ENCODE measurements around the gene PPP6R2. TPM values are rescaled to one million over a fixed set of nuclear protein-coding genes. Genes with fewer than 3 reads are reported as not detected.

Gene PPP6R2
- total RNA-seq, 1 donor from 2014 or later = 45.2 TPM

GRCh38 chr22:50436841-50437341 is 93.8 kb downstream of the PPP6R2 start:
- Histone ChIP-seq H3K4me3 (ENCODE audit: low read depth, low read length) (no peak overlapping the region), H3K27me3 (ENCODE audit: control insufficient read depth, insufficient read depth, low read length) (no peaks in the 10 kb centered on the region), H3K36me3 (ENCODE audit: control insufficient read depth, insufficient read depth, low read length) (peaks cover 3% of the 10 kb centered on the region)
- no peak for TF ChIP-seq CTCF (IDR thresholded peaks at IDR 0.05; ENCODE audit: insufficient read depth, low read length, poor library complexity, severe bottlenecking)
- no peak for DNase-seq (ENCODE audit: low read depth)

DNA sequence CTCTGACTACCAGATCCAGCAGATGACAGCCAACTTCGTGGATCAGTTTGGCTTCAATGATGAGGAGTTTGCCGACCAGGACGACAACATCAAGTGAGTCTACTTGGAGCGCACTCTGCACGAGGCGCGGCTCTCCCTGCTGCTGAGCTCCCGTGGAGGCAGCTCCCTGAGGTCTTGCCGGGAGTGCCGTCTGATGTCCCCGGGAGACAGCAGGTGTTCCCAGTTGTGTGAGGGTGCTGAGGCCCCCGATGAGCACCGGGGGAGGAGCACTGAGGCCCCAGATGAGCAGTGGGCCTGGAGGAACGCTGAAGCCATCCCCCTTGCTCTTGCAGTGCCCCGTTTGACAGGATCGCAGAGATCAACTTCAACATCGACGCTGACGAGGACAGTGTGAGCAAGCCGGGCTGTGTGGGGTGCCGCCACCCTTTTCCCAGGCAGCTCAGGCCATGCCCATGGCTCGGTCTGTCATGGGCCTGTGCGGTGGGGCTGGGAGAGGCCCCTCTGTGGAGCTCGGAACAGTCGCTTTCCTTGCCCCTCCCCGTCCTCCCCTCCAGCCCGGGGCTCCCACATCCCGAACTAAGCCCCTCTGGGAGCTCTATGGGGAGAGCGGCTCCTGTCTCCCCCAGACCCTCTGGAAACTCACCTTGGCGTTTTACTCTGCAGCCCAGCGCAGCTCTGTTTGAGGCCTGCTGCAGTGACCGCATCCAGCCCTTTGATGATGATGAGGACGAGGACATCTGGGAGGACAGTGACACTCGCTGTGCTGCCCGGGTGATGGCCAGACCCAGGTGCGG is 94.6 kb downstream of the PPP6R2 start:
- Histone ChIP-seq H3K36me3 (ENCODE audit: control insufficient read depth, insufficient read depth, low read length) (peaks cover 3% of the 10 kb centered on the region), H3K4me3 (ENCODE audit: low read depth, low read length) (no peak overlapping the region), H3K27me3 (ENCODE audit: control insufficient read depth, insufficient read depth, low read length) (no peaks in the 10 kb centered on the region)
- DNase-seq (ENCODE audit: low read depth) = no peak
- no peak for TF ChIP-seq CTCF (IDR thresholded peaks at IDR 0.05; ENCODE audit: insufficient read depth, low read length, poor library complexity, severe bottlenecking)

- no peak for TF ChIP-seq CTCF (IDR thresholded peaks at IDR 0.05; ENCODE audit: insufficient read depth, low read length, poor library complexity, severe bottlenecking)
- Histone ChIP-seq H3K36me3 (ENCODE audit: control insufficient read depth, insufficient read depth, low read length) (peaks cover 3% of the 10 kb centered on the region), H3K4me3 (ENCODE audit: low read depth, low read length) (no peak overlapping the region), H3K27me3 (ENCODE audit: control insufficient read depth, insufficient read depth, low read length) (no peaks in the 10 kb centered on the region)
- no peak for DNase-seq (ENCODE audit: low read depth)
These were observed 95.5 kb downstream of the PPP6R2 start for GRCh38 chr22:50438305-50439275.

DNA sequence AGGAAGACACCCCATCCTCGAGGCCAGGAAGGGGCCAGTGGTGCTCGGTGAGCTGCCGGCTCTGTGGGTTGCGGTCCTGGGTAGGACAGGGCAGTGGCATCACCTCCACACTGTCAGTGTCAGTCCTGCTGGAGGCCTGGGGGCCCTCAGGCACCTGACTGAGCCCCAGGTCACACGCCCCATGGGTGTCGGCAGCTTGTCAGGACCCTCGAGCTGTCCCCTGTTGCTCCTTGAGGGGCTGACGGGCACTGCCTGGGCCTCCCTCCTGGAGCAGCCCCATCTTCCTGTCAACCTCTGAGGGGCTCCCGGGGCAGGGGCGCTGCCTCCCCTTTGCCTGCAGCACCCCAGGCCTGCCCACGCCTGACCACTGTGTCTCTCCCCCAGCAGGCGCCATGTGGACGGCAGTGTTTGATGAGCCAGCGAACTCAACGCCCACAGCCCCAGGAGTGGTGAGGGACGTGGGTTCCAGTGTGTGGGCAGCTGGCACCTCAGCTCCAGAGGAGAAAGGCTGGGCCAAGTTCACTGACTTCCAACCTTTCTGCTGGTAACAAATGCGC is 96.3 kb downstream of the PPP6R2 start:
- H3K36me3 ChIP-seq (ENCODE audit: control insufficient read depth, insufficient read depth, low read length) = peaks cover 3% of the 10 kb centered on the region
- DNase-seq (ENCODE audit: low read depth) = no peak
- no peaks in the 10 kb centered on the region for H3K27me3 ChIP-seq (ENCODE audit: control insufficient read depth, insufficient read depth, low read length)
- TF ChIP-seq CTCF (IDR thresholded peaks at IDR 0.05; ENCODE audit: insufficient read depth, low read length, poor library complexity, severe bottlenecking) = no peak
- no peak overlapping the region for H3K4me3 ChIP-seq (ENCODE audit: low read depth, low read length)

- peaks cover 3% of the 10 kb centered on the region for H3K36me3 ChIP-seq (ENCODE audit: control insufficient read depth, insufficient read depth, low read length)
- no peak for TF ChIP-seq CTCF (IDR thresholded peaks at IDR 0.05; ENCODE audit: insufficient read depth, low read length, poor library complexity, severe bottlenecking)
- no peak for DNase-seq (ENCODE audit: low read depth)
- no peak overlapping the region for H3K4me3 ChIP-seq (ENCODE audit: low read depth, low read length)
- H3K27me3 ChIP-seq (ENCODE audit: control insufficient read depth, insufficient read depth, low read length) = no peaks in the 10 kb centered on the region
These were observed 96.8 kb downstream of the PPP6R2 start for GRCh38 chr22:50439871-50440331.

All from kidney epithelial cell (primary cell).